Body of pancreas (tissue), 4 donors: ENCODE data around the gene CTNND2. TPM values are rescaled to one million over a fixed set of nuclear protein-coding genes. Genes with fewer than 3 reads are reported as not detected.
"Not testable (repeated sequence)": the region's sequence is repeated elsewhere in the genome, so short reads cannot be mapped to it uniquely, and the experiment has no call there.

Experiments used
- ATAC-seq: fragments of 150-250 bp; one replicate; pipeline ENCODE4 v1.9.1; 2016
- DNase-seq, 4 donors: peaks; one replicate each; pipeline ENCODE4 v3.0.0-alpha.2; 2019
- H3K27ac ChIP-seq, 4 donors: fragments of 200-600 bp; sonication (generic); 1 replicate in 3 of 4; 2 replicates in 1 of 4; pipeline versions ENCODE4 v1.5.1 to v1.6.1; 2016 to 2019; ENCODE audit warnings: mild to moderate bottlenecking in 1 of 4, mixed read lengths in 1 of 4, moderate library complexity in 1 of 4
- H3K27me3 ChIP-seq, 2 donors: fragments of 200-600 bp; sonication (generic); one replicate each; pipeline ENCODE4 v1.6.0; 2016; ENCODE audit warnings: mild to moderate bottlenecking in 1 of 2
- H3K36me3 ChIP-seq, 2 donors: fragments of 200-600 bp; sonication (generic); replicated peaks in 1 of 2; 2 replicates each; pipeline ENCODE4 v1.5.1; 2016; ENCODE audit warnings: low read depth in 2 of 2; ENCODE audit not compliant: insufficient read depth in 1 of 2
- H3K4me1 ChIP-seq: fragments of 200-600 bp; sonication (generic); one replicate; pipeline ENCODE4 v1.6.0; 2016
- H3K4me3 ChIP-seq, 2 donors: fragments of 200-600 bp; sonication (generic); 1 replicate in 1 of 2; 2 replicates in 1 of 2; pipeline ENCODE4 v1.5.1; 2016 to 2019
- H3K9me3 ChIP-seq, 3 donors: fragments of 200-600 bp; sonication (generic); 1 replicate in 2 of 3; 2 replicates in 1 of 3; pipeline ENCODE4 v1.5.1; 2016
- POLR2A ChIP-seq, 3 donors: fragments of 450-650 bp; IDR thresholded peaks; one replicate each; pipeline ENCODE4 v1.6.1; 2016; ENCODE audit warnings: antibody characterized with exemption in 3 of 3, mild to moderate bottlenecking in 2 of 3
- WGBS, 2 donors: methylation state at CpG; one replicate each; pipeline ENCODE4 v1.1.5; 2017; 5-methylcytosine and 5-hydroxymethylcytosine counted together
- intact Hi-C: fragments of 100-400 bp; cut with DNase I; formaldehyde crosslinking; loops from one replicate; pipeline ENCODE4 v1.15.1; 2023
- total RNA-seq, 2 donors: library from RNA; depleted of rRNA; stranded (reverse); fragments of >200 nt; gene quantifications; one replicate each; pipeline ENCODE4 v1.1.0, GENCODE V29; 2016
- TF ChIP-seq, protein P1 (sequence below), 7 experiments: fragments of 450-650 bp in 4 of 7; fragments of 200-600 bp in 3 of 7; sonication (generic) in 3 of 7; IDR thresholded peaks; one replicate each; pipeline ENCODE4 v1.5.1; 2016 to 2019; ENCODE audit warnings: antibody characterized with exemption in 7 of 7

The CTNND2 gene
- total RNA-seq, 2 donors from 2014 or later = 21.0 to 82.4 TPM

DNA sequence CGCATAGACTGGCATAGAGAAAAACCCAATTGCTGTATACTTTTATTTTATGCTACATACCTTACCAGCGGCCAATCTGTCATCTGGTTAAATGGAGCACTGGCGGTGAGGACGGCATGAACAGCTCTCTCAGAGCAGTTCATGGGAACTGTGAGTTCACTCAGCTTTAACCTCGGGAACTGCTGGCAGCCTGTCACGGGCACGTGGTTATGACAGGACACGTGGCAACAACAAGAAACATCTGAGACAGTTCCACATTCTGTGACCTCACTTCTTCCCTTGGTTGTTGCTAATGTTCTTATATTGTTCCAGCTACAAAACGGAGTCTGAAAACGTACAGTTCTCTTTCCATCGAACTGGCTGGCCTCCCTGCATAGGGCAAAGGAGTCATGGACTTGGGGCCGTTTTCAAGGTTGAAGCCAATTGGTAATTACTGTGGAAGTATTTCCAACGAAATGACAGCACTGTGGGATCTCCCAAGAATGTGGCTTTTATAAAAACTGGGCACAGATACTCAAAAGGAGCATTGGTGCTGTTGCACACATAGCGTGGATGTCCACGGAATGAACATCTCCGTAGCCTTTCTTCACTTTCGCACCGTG is 896.9 kb downstream of the CTNND2 start:
- WGBS, 2 donors = 92% methylated on average over 17 to 18 of the region's 18 CpGs
- no peak overlapping the region for H3K27ac ChIP-seq
- no peak for ATAC-seq
- no peaks in the 10 kb centered on the region for H3K4me1 ChIP-seq
- H3K9me3 ChIP-seq = no peaks in the 10 kb centered on the region
- TF ChIP-seq POLR2A (IDR thresholded peaks at IDR 0.05) = no peak
- TF ChIP-seq, protein P1, sequence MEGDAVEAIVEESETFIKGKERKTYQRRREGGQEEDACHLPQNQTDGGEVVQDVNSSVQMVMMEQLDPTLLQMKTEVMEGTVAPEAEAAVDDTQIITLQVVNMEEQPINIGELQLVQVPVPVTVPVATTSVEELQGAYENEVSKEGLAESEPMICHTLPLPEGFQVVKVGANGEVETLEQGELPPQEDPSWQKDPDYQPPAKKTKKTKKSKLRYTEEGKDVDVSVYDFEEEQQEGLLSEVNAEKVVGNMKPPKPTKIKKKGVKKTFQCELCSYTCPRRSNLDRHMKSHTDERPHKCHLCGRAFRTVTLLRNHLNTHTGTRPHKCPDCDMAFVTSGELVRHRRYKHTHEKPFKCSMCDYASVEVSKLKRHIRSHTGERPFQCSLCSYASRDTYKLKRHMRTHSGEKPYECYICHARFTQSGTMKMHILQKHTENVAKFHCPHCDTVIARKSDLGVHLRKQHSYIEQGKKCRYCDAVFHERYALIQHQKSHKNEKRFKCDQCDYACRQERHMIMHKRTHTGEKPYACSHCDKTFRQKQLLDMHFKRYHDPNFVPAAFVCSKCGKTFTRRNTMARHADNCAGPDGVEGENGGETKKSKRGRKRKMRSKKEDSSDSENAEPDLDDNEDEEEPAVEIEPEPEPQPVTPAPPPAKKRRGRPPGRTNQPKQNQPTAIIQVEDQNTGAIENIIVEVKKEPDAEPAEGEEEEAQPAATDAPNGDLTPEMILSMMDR (IDR thresholded peaks at IDR 0.05) = no peak
- no peaks in the 10 kb centered on the region for H3K27me3 ChIP-seq
- no peak overlapping the region for H3K4me3 ChIP-seq
- intact Hi-C loops = no loop called here
- no peaks in the 10 kb centered on the region for H3K36me3 ChIP-seq
- DNase-seq = no peak

DNA sequence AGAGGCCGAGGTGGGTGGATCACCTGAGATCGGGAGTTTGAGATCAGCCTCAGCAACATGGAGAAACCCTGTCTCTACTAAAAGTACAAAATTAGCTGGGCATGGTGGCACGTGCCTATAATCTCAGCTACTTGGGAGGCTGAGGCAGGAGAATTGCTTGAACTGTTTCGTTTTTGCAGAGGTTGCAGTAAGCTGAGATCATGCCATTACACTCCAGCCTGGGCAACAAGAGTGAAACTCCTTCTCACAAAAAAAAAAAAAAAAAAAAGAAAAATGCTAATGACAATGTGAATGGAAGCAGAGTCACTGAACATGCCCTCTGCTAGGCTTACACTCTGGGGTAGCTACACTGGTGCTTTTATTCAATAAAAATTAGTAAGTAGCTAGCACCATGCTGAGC is 899.7 kb downstream of the CTNND2 start:
- H3K4me1 ChIP-seq, H3K27me3 ChIP-seq: not testable (repeated sequence)

DNA sequence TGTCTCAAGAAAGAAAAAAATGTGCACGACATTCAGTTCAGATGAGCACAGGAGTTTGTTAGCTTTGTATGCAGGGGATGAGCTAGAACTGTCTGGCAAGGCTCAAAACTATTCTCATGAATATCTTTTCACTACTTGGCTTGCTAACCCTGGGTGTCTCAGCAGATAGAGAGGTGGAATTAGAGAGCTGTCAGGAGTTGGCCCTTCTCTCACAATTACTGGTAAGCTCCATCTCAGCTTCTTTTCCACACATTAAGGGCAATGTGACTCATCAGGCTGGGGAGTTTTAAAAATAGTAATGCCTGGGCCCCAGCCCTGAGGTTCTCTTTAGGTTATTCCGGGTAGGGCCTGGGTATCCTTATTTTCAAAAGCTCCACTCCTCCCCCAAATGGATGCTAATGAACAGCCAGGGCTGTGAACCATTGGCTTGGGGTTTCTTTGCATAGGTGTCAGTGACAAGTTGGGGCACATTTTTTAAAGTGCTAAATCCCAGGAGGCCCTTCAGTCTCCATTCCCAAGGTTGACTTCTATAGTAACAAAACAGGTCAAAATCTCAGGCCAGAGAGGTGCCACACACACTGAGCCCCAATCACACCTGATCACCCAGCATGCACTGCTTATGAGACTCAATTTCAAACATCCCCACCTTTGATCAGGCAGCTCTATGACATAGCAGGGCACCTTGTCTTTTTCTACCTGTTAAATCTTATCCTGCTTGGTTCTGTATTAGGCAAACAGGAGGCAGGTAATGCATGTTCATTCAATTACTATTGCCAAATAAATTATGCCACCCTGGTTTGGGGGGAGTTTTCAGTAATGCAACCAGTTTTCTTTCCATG is 903.5 kb downstream of the CTNND2 start:
- Histone ChIP-seq H3K9me3 (no peaks in the 10 kb centered on the region), H3K36me3 (no peaks in the 10 kb centered on the region), H3K27me3 (no peaks in the 10 kb centered on the region), H3K27ac (no peak overlapping the region), H3K4me1 (no peaks in the 10 kb centered on the region), H3K4me3 (no peak overlapping the region)
- TF ChIP-seq, protein P1 (IDR thresholded peaks at IDR 0.05) = no peak
- TF ChIP-seq POLR2A (IDR thresholded peaks at IDR 0.05) = no peak
- intact Hi-C loops = no loop called here
- WGBS, 2 donors = 64 to 68% methylated on average over 2 of the region's 2 CpGs
- DNase-seq (no peak), ATAC-seq (no peak)

More for the DNA sequence above, 899.7 kb downstream of the CTNND2 start:
- H3K4me3 ChIP-seq, H3K9me3 ChIP-seq, intact Hi-C loops, H3K27ac ChIP-seq, H3K36me3 ChIP-seq, ATAC-seq, DNase-seq: not testable (repeated sequence)
- WGBS, 2 donors = 87 to 93% methylated on average over 4 of the region's 4 CpGs

DNA sequence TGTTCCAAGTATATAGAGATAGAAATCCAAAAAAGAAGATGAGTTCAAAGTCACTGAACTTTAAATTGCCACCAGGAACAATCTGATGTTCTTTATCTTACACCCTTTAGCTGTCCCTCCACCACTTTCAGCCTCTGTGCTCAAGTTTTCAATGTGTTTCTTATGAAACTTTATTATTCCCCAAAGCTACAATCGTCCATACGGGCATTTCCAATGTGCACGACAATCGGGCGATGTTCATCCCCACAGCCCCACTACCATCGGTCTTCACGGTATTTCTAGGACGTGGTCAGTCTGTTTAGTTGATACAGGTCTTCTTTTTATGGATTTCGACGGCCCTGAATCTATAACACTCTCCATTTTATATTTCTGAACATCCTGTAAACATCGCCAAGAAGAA is 904.5 kb downstream of the CTNND2 start:
- 89 to 90% methylated on average over 11 of the region's 11 CpGs for WGBS, 2 donors
- DNase-seq = no peak
- H3K9me3 ChIP-seq = no peaks in the 10 kb centered on the region
- no peaks in the 10 kb centered on the region for H3K36me3 ChIP-seq
- no peak for TF ChIP-seq POLR2A (IDR thresholded peaks at IDR 0.05)
- TF ChIP-seq, protein P1 (IDR thresholded peaks at IDR 0.05) = no peak
- no peak overlapping the region for H3K4me3 ChIP-seq
- H3K4me1 ChIP-seq = no peaks in the 10 kb centered on the region
- no peak overlapping the region for H3K27ac ChIP-seq
- no peaks in the 10 kb centered on the region for H3K27me3 ChIP-seq
- intact Hi-C loops = no loop called here
- no peak for ATAC-seq

DNA sequence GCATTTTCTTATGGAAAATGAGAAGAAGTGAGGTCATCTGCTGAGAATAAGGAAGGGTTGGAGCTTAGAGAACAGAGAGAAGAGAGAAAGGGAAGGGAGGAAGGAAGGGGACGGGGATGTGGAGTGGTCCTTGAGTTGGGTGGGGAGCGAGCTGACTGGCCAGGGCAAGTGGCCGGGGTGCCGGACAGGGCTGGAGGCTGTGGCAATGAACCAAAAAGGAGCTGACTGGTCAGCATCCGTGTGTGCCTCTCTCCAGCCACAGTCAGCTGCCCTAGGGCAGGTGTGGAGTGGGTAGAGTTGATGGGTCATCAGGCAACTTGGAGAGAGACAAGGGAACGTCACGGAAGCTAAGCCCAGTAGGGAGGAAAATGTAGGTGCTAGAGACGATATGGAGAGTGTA is 908.4 kb downstream of the CTNND2 start:
- no peak for TF ChIP-seq POLR2A (IDR thresholded peaks at IDR 0.05)
- TF ChIP-seq, protein P1 (IDR thresholded peaks at IDR 0.05) = no peak
- intact Hi-C loops = no loop called here
- no peaks in the 10 kb centered on the region for H3K36me3 ChIP-seq
- ATAC-seq (no peak), DNase-seq (no peak)
- 93 to 94% methylated on average over 8 of the region's 8 CpGs for WGBS, 2 donors
- H3K27me3 ChIP-seq = no peaks in the 10 kb centered on the region
- no peaks in the 10 kb centered on the region for H3K4me1 ChIP-seq
- H3K27ac ChIP-seq = no peak overlapping the region
- H3K4me3 ChIP-seq = no peak overlapping the region
- H3K9me3 ChIP-seq = no peaks in the 10 kb centered on the region
